PFSK-1 (cell line): Measurements from ENCODE around the gene FGFR2.

Experiments used
- FOXP2 ChIP-seq: optimal IDR thresholded peaks from 2 replicates; pipeline ENCODE3; 2011; ENCODE audit warnings: borderline replicate concordance, control low read depth, inconsistent platforms; ENCODE audit not compliant: insufficient read depth; ENCODE audit errors: extremely low read length, extremely low read depth
- POLR2AphosphoS5 ChIP-seq: IDR thresholded peaks from 2 replicates; pipeline ENCODE4 v1.6.1; 2012; ENCODE audit warnings: low read depth, mild to moderate bottlenecking, control low read depth, low read length, moderate library complexity
- REST ChIP-seq, 2 experiments: IDR thresholded peaks; 2 replicates each; pipeline versions ENCODE4 v1.6.1 to v1.8.0; 2011 to 2012; ENCODE audit warnings: low read depth in 2 of 2, low read length in 2 of 2, control low read depth in 1 of 2, inconsistent platforms in 1 of 2, mild to moderate bottlenecking in 1 of 2, moderate library complexity in 1 of 2; ENCODE audit not compliant: insufficient read depth in 1 of 2
- SIN3A ChIP-seq: IDR thresholded peaks from 2 replicates; pipeline ENCODE4 v1.6.1; 2012; ENCODE audit warnings: mild to moderate bottlenecking, low read length, moderate library complexity, borderline replicate concordance; ENCODE audit not compliant: insufficient read depth
- TAF1 ChIP-seq: IDR thresholded peaks from 2 replicates; pipeline ENCODE4 v1.6.1; 2012; ENCODE audit warnings: low read length, control low read depth, borderline replicate concordance; ENCODE audit not compliant: insufficient read depth

Gene FGFR2

GRCh38 chr10:121514141-121514865, 83.9 kb downstream of the FGFR2 start:
- TF ChIP-seq SIN3A, result no peak
- TF ChIP-seq REST (IDR thresholded peaks at IDR 0.05; ENCODE audit: insufficient read depth in 1 of 2, low read depth in 2 of 2, low read length in 2 of 2), result no peak
- TF ChIP-seq FOXP2, result no peak
- TF ChIP-seq TAF1, result no peak
- no peak for TF ChIP-seq POLR2AphosphoS5

- no peak for TF ChIP-seq TAF1
- TF ChIP-seq POLR2AphosphoS5, result no peak
- TF ChIP-seq SIN3A, result no peak
- no peak for TF ChIP-seq REST (IDR thresholded peaks at IDR 0.05; ENCODE audit: insufficient read depth in 1 of 2, low read depth in 2 of 2, low read length in 2 of 2)
- no peak for TF ChIP-seq FOXP2
These were observed 86.3 kb downstream of the FGFR2 start for GRCh38 chr10:121511943-121512342.

- TF ChIP-seq POLR2AphosphoS5, result no peak
These were observed 86.8 kb downstream of the FGFR2 start for GRCh38 chr10:121511460-121511859.

- TF ChIP-seq FOXP2 (no peak), POLR2AphosphoS5 (no peak), TAF1 (no peak), SIN3A (no peak), REST (IDR thresholded peaks at IDR 0.05; ENCODE audit: insufficient read depth in 1 of 2, low read depth in 2 of 2, low read length in 2 of 2) (no peak)
These were observed 88.0 kb downstream of the FGFR2 start for GRCh38 chr10:121510201-121510771.

- TF ChIP-seq SIN3A, result no peak
- no peak for TF ChIP-seq FOXP2
- TF ChIP-seq REST (IDR thresholded peaks at IDR 0.05; ENCODE audit: insufficient read depth in 1 of 2, low read depth in 2 of 2, low read length in 2 of 2), result no peak
- no peak for TF ChIP-seq POLR2AphosphoS5
- no peak for TF ChIP-seq TAF1
These were observed 88.4 kb downstream of the FGFR2 start for GRCh38 chr10:121509796-121510195.

GRCh38 chr10:121509112-121509511, 89.1 kb downstream of the FGFR2 start:
- TF ChIP-seq SIN3A, result no peak
- no peak for TF ChIP-seq POLR2AphosphoS5
- no peak for TF ChIP-seq REST (IDR thresholded peaks at IDR 0.05; ENCODE audit: insufficient read depth in 1 of 2, low read depth in 2 of 2, low read length in 2 of 2)
- TF ChIP-seq TAF1, result no peak
- TF ChIP-seq FOXP2, result no peak
